PC-3 (cell line): Measurements from ENCODE around the gene SETBP1. TPM values are rescaled to one million over a fixed set of nuclear protein-coding genes. Genes with fewer than 3 reads are reported as not detected.
A peak's percentile ranks its signal among the peaks of the same experiment; 100 is the strongest.

Experiments used
- ATAC-seq: fragments of 200-7000 bp; cut with Tn5 transposase; 2 replicates; pipeline ENCODE4 v1.9.1; 2020; ENCODE audit warnings: mild to moderate bottlenecking, moderate library complexity
- BruUV-seq: library from RNA; stranded (reverse); fragments of 400-500 nt; replicated peaks from 2 replicates; lab custom pipeline; 2021; lab: Mats Ljungman, UMichigan
- CTCF ChIA-PET: fragments of 300-600 bp; sonication (Branson Sonifier 250); formaldehyde crosslinking; loops from one replicate; lab custom pipeline; 2022; ENCODE audit warnings: antibody characterized with exemption; lab: Charles Lee
- POLR2A ChIA-PET: fragments of 300-600 bp; sonication (Branson Sonifier 250); formaldehyde crosslinking; loops from one replicate; lab custom pipeline; 2022; ENCODE audit warnings: antibody characterized with exemption; ENCODE audit not compliant: unreplicated experiment; lab: Charles Lee
- DNase-seq: peaks from one replicate; pipeline ENCODE4 v3.0.0-alpha.2; 2015
- H2AFZ ChIP-seq: fragments of 300-600 bp; sonication (generic); 2 replicates; pipeline ENCODE4 v1.6.0; 2016; ENCODE audit warnings: antibody characterized with exemption, low read length
- H3F3A ChIP-seq: fragments of 300-600 bp; sonication (generic); one replicate; pipeline ENCODE4 v1.6.0; 2017; ENCODE audit warnings: antibody characterized with exemption, low read length, control low read depth, mild to moderate bottlenecking; ENCODE audit not compliant: unreplicated experiment
- H3K27ac ChIP-seq: fragments of 300-600 bp; sonication (generic); 2 replicates; pipeline ENCODE4 v1.5.1; 2016; ENCODE audit warnings: mild to moderate bottlenecking, low read length
- H3K27me3 ChIP-seq: fragments of 300-600 bp; sonication (generic); 2 replicates; pipeline ENCODE4 v1.6.1; 2016; ENCODE audit warnings: low read length, mixed read lengths
- H3K36me3 ChIP-seq: fragments of 300-600 bp; sonication (generic); 2 replicates; pipeline ENCODE4 v1.6.1; 2016; ENCODE audit warnings: low read depth, mixed run types, low read length, mixed read lengths
- H3K4me1 ChIP-seq: fragments of 300-600 bp; sonication (generic); 2 replicates; pipeline ENCODE4 v1.5.1; 2016; ENCODE audit warnings: low read length; ENCODE audit not compliant: insufficient read depth
- H3K4me2 ChIP-seq: fragments of 300-600 bp; sonication (generic); 2 replicates; pipeline ENCODE4 v1.6.0; 2016; ENCODE audit warnings: low read length
- H3K4me3 ChIP-seq: fragments of 300-600 bp; sonication (generic); 2 replicates; pipeline ENCODE4 v1.5.1; 2016; ENCODE audit warnings: mild to moderate bottlenecking, low read length, mixed read lengths
- H3K79me2 ChIP-seq: fragments of 300-600 bp; sonication (generic); 2 replicates; pipeline ENCODE4 v1.6.1; 2017; ENCODE audit warnings: low read length, mixed read lengths
- H3K9ac ChIP-seq: fragments of 300-600 bp; sonication (generic); 2 replicates; pipeline ENCODE4 v1.6.0; 2016; ENCODE audit warnings: mild to moderate bottlenecking, low read length
- H3K9me2 ChIP-seq: fragments of 300-600 bp; sonication (generic); replicated peaks from 2 replicates; pipeline ENCODE4 v1.6.1; 2016; ENCODE audit warnings: mixed run types, low read length, mixed read lengths
- H3K9me3 ChIP-seq: fragments of 300-600 bp; sonication (generic); 2 replicates; pipeline ENCODE4 v1.6.1; 2016; ENCODE audit warnings: low read length, mixed read lengths
- H4K20me1 ChIP-seq: fragments of 300-600 bp; sonication (generic); 2 replicates; pipeline ENCODE4 v1.6.1; 2016; ENCODE audit warnings: low read length, mixed read lengths
- CTCF ChIP-seq: fragments of 300-600 bp; sonication (generic); conservative IDR thresholded peaks from 2 replicates; pipeline ENCODE4 v1.5.1; 2017; ENCODE audit warnings: antibody characterized with exemption, low read depth, mild to moderate bottlenecking, low read length
- EZH2 ChIP-seq: fragments of 300-600 bp; sonication (generic); IDR thresholded peaks from one replicate; pipeline ENCODE4 v1.6.1; 2017; ENCODE audit warnings: antibody characterized with exemption, mild to moderate bottlenecking, low read length; ENCODE audit not compliant: unreplicated experiment
- EZH2phosphoT487 ChIP-seq: fragments of 300-600 bp; sonication (generic); IDR thresholded peaks from 2 replicates; pipeline ENCODE4 v1.6.1; 2018; ENCODE audit warnings: mild to moderate bottlenecking, antibody characterized with exemption, low read length, borderline replicate concordance
- intact Hi-C: fragments of 100-400 bp; cut with micrococcal nuclease; formaldehyde crosslinking; loops from 2 replicates; pipeline ENCODE4 v1.9.0; 2023
- total RNA-seq: library from RNA; depleted of rRNA; stranded (reverse); fragments of >200 nt; gene quantifications from 2 replicates; pipeline ENCODE4 v1.2.3, GENCODE V29; 2014

SETBP1 gene
- total RNA-seq, 1 experiment from 2014 or later = 2.3 TPM

GRCh38 chr18:44917216-44918141 lies 236.8 kb downstream of the SETBP1 start:
- ATAC-seq (peak; percentile 45), DNase-seq (peak; percentile 4)
- Histone ChIP-seq H3K79me2 (no peaks in the 10 kb centered on the region), H3K4me1 (peaks cover 8% of the 10 kb centered on the region; the same call in 1 of the 2 replicates), H3K27ac (no peak overlapping the region), H3K4me2 (no peak overlapping the region), H3K4me3 (no peak overlapping the region), H3K9ac (no peak overlapping the region), H3K36me3 (no peaks in the 10 kb centered on the region), H3F3A (no peaks in the 10 kb centered on the region), H3K9me2 (no peaks in the 10 kb centered on the region), H2AFZ (no peak overlapping the region), H3K9me3 (no peaks in the 10 kb centered on the region), H3K27me3 (no peaks in the 10 kb centered on the region), H4K20me1 (no peaks in the 10 kb centered on the region)
- TF ChIP-seq EZH2 = no peak
- no peak for TF ChIP-seq EZH2phosphoT487
- TF ChIP-seq CTCF = no peak
- intact Hi-C loops = loop anchor here (5.0 to 10.0 kb wide), 2 partner anchors 100 to 137 kb away; no protein-coding TSS in a partner anchor
- CTCF ChIA-PET = interaction anchor here (1.0 kb wide), 1 partner anchor 230 kb away, joined by 4 read pairs; no protein-coding TSS in a partner anchor
- POLR2A ChIA-PET = no interaction called here
- BruUV-seq = no TSS peak

- H3K36me3 ChIP-seq = no peaks in the 10 kb centered on the region
- intact Hi-C loops = loop anchor here (5.0 to 10.0 kb wide), 2 partner anchors 99 to 137 kb away; no protein-coding TSS in a partner anchor
- TF ChIP-seq EZH2 = no peak
- TF ChIP-seq EZH2phosphoT487 = no peak
- no peak for TF ChIP-seq CTCF
- H3K4me1 ChIP-seq = peaks cover 8% of the 10 kb centered on the region; the same call in 1 of the 2 replicates
- no peak for ATAC-seq
- H3K27ac ChIP-seq = no peak overlapping the region
- H2AFZ ChIP-seq = no peak overlapping the region
- H3K9ac ChIP-seq = no peak overlapping the region
- H3K9me3 ChIP-seq = no peaks in the 10 kb centered on the region
- no TSS peak for BruUV-seq
- POLR2A ChIA-PET = no interaction called here
- H4K20me1 ChIP-seq = no peaks in the 10 kb centered on the region
- no peak overlapping the region for H3K4me3 ChIP-seq
- H3K27me3 ChIP-seq = no peaks in the 10 kb centered on the region
- no peak for DNase-seq
- no peaks in the 10 kb centered on the region for H3F3A ChIP-seq
- H3K4me2 ChIP-seq = no peak overlapping the region
- CTCF ChIA-PET = no interaction called here
- no peaks in the 10 kb centered on the region for H3K79me2 ChIP-seq
- no peaks in the 10 kb centered on the region for H3K9me2 ChIP-seq
Observed at GRCh38 chr18:44918142-44918476, 237.4 kb downstream of the SETBP1 start.

- no peaks in the 10 kb centered on the region for H3K36me3 ChIP-seq
- no peaks in the 10 kb centered on the region for H4K20me1 ChIP-seq
- TF ChIP-seq EZH2 (no peak), EZH2phosphoT487 (no peak), CTCF (no peak)
- H3K79me2 ChIP-seq = no peaks in the 10 kb centered on the region
- ChIA-PET CTCF (no interaction called here), POLR2A (no interaction called here)
- H3K4me3 ChIP-seq = no peak overlapping the region
- H3K4me1 ChIP-seq = peaks cover 8% of the 10 kb centered on the region; the same call in 1 of the 2 replicates
- no peaks in the 10 kb centered on the region for H3K9me2 ChIP-seq
- no peak overlapping the region for H3K9ac ChIP-seq
- H3K27me3 ChIP-seq = no peaks in the 10 kb centered on the region
- DNase-seq (no peak), ATAC-seq (no peak)
- no TSS peak for BruUV-seq
- no peak overlapping the region for H2AFZ ChIP-seq
- no peak overlapping the region for H3K27ac ChIP-seq
- H3K9me3 ChIP-seq = no peaks in the 10 kb centered on the region
- no peaks in the 10 kb centered on the region for H3F3A ChIP-seq
- intact Hi-C loops = no loop called here
- no peak overlapping the region for H3K4me2 ChIP-seq
Observed at GRCh38 chr18:44920441-44920840, 239.8 kb downstream of the SETBP1 start.
